Spinal cord (tissue), 10 donors: ENCODE measurements around the gene LRRC25. TPM values are rescaled to one million over a fixed set of nuclear protein-coding genes. Genes with fewer than 3 reads are reported as not detected.

Experiments used
- DNase-seq, 6 donors: peaks; one replicate each; pipeline versions ENCODE4 v3.0.0 to v3.0.0-alpha.2; 2013 to 2015; ENCODE audit warnings: low spot score in 6 of 6, low read depth in 4 of 6
- H3K27ac ChIP-seq: one replicate; pipeline ENCODE4 v1.5.1; 2013; ENCODE audit warnings: low read depth, low read length, control low read depth
- H3K27me3 ChIP-seq: one replicate; pipeline ENCODE4 v1.6.1; 2013; ENCODE audit warnings: low read length; ENCODE audit not compliant: control insufficient read depth, insufficient read depth
- H3K36me3 ChIP-seq: one replicate; pipeline ENCODE4 v1.6.1; 2013; ENCODE audit warnings: low read length; ENCODE audit not compliant: control insufficient read depth, insufficient read depth
- H3K4me1 ChIP-seq: one replicate; pipeline ENCODE4 v1.6.1; 2013; ENCODE audit warnings: low read length; ENCODE audit not compliant: control insufficient read depth, insufficient read depth
- H3K4me3 ChIP-seq: one replicate; pipeline ENCODE4 v1.5.1; 2013; ENCODE audit warnings: low read depth, low read length, control low read depth
- H3K9me3 ChIP-seq: one replicate; pipeline ENCODE4 v1.6.1; 2013; ENCODE audit warnings: low read length; ENCODE audit not compliant: control insufficient read depth, insufficient read depth
- WGBS: methylation state at CpG from one replicate; pipeline ENCODE4 v1.1.5; 2013; ENCODE audit warnings: missing lambda C conversion rate; ENCODE audit not compliant: insufficient coverage; 5-methylcytosine and 5-hydroxymethylcytosine counted together
- polyA plus RNA-seq, 2 donors: library from polyadenylated mRNA; unstranded; fragments of 120-200 nt; gene quantifications; one replicate each; pipeline ENCODE4 v1.2.1, GENCODE V29; 2013; ENCODE audit not compliant: insufficient read length in 2 of 2
- total RNA-seq, 2 donors: library from RNA; depleted of rRNA in 1 of 2; stranded (reverse); fragments of 120-200 nt in 1 of 2; fragments of >200 nt in 1 of 2; gene quantifications; one replicate each; pipeline versions ENCODE4 v1.2.3 to v1.2.4, GENCODE V29; 2013 to 2014
- donor health status: healthy.

The LRRC25 gene
- total and polyA plus RNA-seq, 4 donors, result 1.3 to 2.4 (median 1.6) TPM

- no peak for DNase-seq
- Histone ChIP-seq H3K4me3 (no peak overlapping the region), H3K4me1 (peaks cover 84% of the 10 kb centered on the region)
These were observed 28.3 kb upstream of the LRRC25 start for GRCh38 chr19:18425515-18426415.

GRCh38 chr19:18424890-18425514 is 27.6 kb upstream of the LRRC25 start:
- no peak overlapping the region for H3K27ac ChIP-seq
- no peaks in the 10 kb centered on the region for H3K27me3 ChIP-seq
- DNase-seq, result no peak
- no peak overlapping the region for H3K4me3 ChIP-seq
- H3K9me3 ChIP-seq, result no peaks in the 10 kb centered on the region
- H3K36me3 ChIP-seq, result peaks cover 57% of the 10 kb centered on the region
- peaks cover 84% of the 10 kb centered on the region for H3K4me1 ChIP-seq
- WGBS, result 65% methylated on average over 11 of the region's 17 CpGs

More at GRCh38 chr19:18425515-18426415, 28.3 kb upstream of the LRRC25 start:
- H3K36me3 ChIP-seq, result peaks cover 65% of the 10 kb centered on the region
- 85% methylated on average over 12 of the region's 18 CpGs for WGBS
- H3K27me3 ChIP-seq, result no peaks in the 10 kb centered on the region
- H3K9me3 ChIP-seq, result no peaks in the 10 kb centered on the region
- no peak overlapping the region for H3K27ac ChIP-seq

- DNase-seq, result no peak
- 69% methylated on average over 22 of the region's 22 CpGs for WGBS
- H3K27ac ChIP-seq, result no peak overlapping the region
- no peak overlapping the region for H3K4me3 ChIP-seq
- no peaks in the 10 kb centered on the region for H3K9me3 ChIP-seq
- H3K27me3 ChIP-seq, result no peaks in the 10 kb centered on the region
- H3K36me3 ChIP-seq, result peaks cover 53% of the 10 kb centered on the region
- peaks cover 79% of the 10 kb centered on the region for H3K4me1 ChIP-seq
These were observed 26.9 kb upstream of the LRRC25 start for GRCh38 chr19:18424122-18424889.

- DNase-seq, result no peak
- peaks cover 53% of the 10 kb centered on the region for H3K36me3 ChIP-seq
- no peak overlapping the region for H3K4me3 ChIP-seq
- no peaks in the 10 kb centered on the region for H3K27me3 ChIP-seq
- no peak overlapping the region for H3K27ac ChIP-seq
- peaks cover 77% of the 10 kb centered on the region for H3K4me1 ChIP-seq
- WGBS, result 72% methylated on average over 19 of the region's 21 CpGs
- H3K9me3 ChIP-seq, result no peaks in the 10 kb centered on the region
These were observed 26.0 kb upstream of the LRRC25 start for GRCh38 chr19:18423258-18424020.

GRCh38 chr19:18422530-18423191 is 25.2 kb upstream of the LRRC25 start:
- no peak overlapping the region for H3K27ac ChIP-seq
- WGBS, result 67% methylated on average over 10 of the region's 14 CpGs
- H3K27me3 ChIP-seq, result no peaks in the 10 kb centered on the region
- peaks cover 46% of the 10 kb centered on the region for H3K36me3 ChIP-seq
- no peaks in the 10 kb centered on the region for H3K9me3 ChIP-seq
- H3K4me1 ChIP-seq, result peaks cover 79% of the 10 kb centered on the region
- DNase-seq, result peak in 1 of 6 donors; percentile 22
- H3K4me3 ChIP-seq, result no peak overlapping the region

GRCh38 chr19:18421371-18421959 is 24.0 kb upstream of the LRRC25 start:
- H3K27ac ChIP-seq, result no peak overlapping the region
- no peak overlapping the region for H3K4me3 ChIP-seq
- DNase-seq, result no peak
- H3K36me3 ChIP-seq, result peaks cover 35% of the 10 kb centered on the region
- H3K4me1 ChIP-seq, result peaks cover 87% of the 10 kb centered on the region
- H3K9me3 ChIP-seq, result no peaks in the 10 kb centered on the region
- WGBS, result 78% methylated on average over 8 of the region's 12 CpGs
- H3K27me3 ChIP-seq, result no peaks in the 10 kb centered on the region

GRCh38 chr19:18420930-18421329 is 23.5 kb upstream of the LRRC25 start:
- no peak for DNase-seq
- Histone ChIP-seq H3K4me3 (no peak overlapping the region), H3K9me3 (no peaks in the 10 kb centered on the region), H3K27me3 (no peaks in the 10 kb centered on the region), H3K27ac (no peak overlapping the region), H3K36me3 (peaks cover 31% of the 10 kb centered on the region), H3K4me1 (peaks cover 87% of the 10 kb centered on the region)
- WGBS, result 50% methylated on average over 1 of the region's 2 CpGs

GRCh38 chr19:18419699-18420460 is 22.5 kb upstream of the LRRC25 start:
- DNase-seq, result peak in 2 of 6 donors; percentile 48 to 49
- whole genome bisulfite sequencing, result under 1% methylated on average over 97 of the region's 97 CpGs
- H3K27ac ChIP-seq, result no peak overlapping the region
- H3K4me3 ChIP-seq, result peak overlapping the region; percentile 71
- peaks cover 27% of the 10 kb centered on the region for H3K36me3 ChIP-seq
- H3K4me1 ChIP-seq, result peaks cover 87% of the 10 kb centered on the region
- H3K27me3 ChIP-seq, result no peaks in the 10 kb centered on the region
- H3K9me3 ChIP-seq, result no peaks in the 10 kb centered on the region
